ENCODE data around the gene CFAP210. TPM values are rescaled to one million over a fixed set of nuclear protein-coding genes. Genes with fewer than 3 reads are reported as not detected.

CFAP210 gene, protein sequence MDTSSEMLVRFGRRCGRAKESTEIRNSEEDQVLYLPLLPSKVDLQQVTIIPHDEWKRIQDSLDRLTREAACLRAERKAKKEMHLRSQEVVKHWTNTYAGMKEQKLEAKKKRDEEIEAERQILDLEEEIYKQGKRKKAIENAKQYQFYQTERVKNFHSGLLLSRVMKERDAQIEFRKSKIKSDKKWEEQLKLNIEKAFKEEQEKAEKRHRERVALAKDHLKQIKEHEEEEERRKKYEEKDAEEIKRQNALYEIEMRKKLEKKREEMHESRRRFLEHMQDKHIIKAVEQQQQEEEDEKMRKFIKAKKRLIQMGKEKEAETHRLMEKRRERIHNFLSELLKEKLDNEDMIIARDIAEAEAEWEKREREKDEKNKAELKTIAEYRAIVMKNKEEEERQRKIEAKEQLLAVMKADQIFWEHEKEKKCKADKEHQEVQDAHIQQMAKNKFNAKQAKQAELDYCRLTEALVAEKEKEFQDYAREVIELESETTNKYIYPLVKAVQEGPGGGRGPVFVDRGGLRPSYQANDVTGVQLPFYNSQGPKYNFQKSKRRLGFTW
- total RNA-seq = under 1 TPM in 1 of 4 donors, not detected in 3; 0.80 TPM

DNA sequence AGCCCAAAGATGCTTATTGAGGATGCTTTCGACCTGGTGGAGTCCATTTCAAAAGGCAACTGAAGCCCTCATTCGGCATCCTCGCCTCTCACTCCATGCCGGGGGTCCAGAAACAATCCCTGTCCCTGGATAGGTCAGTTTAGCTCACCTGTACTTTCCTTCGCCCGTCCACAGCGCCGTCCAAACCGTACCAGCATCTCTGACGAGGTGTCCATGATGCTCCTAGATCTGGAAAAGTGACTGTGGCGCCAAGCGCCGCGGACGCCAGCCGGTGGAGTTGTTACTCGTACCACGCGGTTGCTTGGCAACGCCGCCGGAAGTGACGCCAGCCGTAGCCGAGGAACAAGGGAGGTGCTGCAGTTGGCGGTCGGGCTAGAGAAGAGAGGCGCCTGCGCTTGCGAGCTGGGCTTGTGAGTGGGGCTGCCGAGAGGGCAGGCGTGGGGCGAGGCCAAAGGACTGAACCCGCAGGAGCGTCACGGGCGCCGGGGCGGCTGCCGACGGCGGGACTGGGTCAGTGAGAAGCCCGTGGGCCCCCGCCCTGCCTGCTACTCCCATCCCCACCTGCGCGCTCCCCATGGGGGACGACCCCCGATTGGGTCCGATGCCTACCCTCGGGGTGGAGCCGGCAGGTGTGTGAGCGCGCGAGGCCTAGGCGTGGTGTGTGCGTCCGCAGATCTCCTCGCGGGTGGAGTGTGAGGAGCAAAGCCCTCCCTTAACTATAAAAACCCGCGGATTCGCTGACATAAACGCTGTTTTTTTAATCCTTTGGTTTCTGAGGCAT, at the start of gene CFAP210, which contains the start of gene PHOSPHO2:
CFAP210 (minus strand) TSS at position 293 of the 781 bp plus-strand sequence; CDS start at position 215, 78 bp downstream.
PHOSPHO2 (plus strand) TSS at position 357 of the 781 bp plus-strand sequence. CDS start 6,503 bp downstream, outside the sequence.
- intact Hi-C loops (cut with DNase I) = loop anchor here (10.0 kb wide), 1 partner anchor 110 kb away; the partner anchor contains the start of gene PPIG

DNA sequence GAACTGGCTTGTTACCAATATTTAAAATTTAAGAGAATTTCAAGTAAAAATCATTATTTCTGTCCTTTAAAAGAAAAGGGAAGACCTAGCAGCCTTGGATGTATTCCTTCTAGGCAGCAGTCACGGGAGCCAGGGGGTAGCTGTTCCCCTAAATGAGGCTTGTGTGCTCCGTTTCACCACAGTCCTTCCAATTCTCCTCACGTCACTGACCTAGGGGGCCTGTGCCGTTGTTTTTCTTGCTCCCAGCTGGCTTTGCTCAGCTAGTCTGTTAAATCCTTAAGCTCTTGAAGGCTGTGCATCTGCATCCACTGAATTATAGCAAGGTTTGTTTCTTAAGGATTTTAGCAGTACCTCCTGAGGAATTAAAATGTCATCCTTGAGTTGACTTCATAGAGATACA, 49.3 kb upstream of the CFAP210 start:
- no peaks in the 10 kb centered on the region for H3K27me3 ChIP-seq
- no peaks in the 10 kb centered on the region for H3K9me3 ChIP-seq
- no peak for DNase-seq (ENCODE audit: extremely low spot score)
- no peak overlapping the region for H3K4me3 ChIP-seq
- intact Hi-C loops (cut with DNase I) = no loop called here
- peaks cover 0 to 23% (median 10%) of the 10 kb centered on the region in 4 donors for H3K4me1 ChIP-seq
- H3K36me3 ChIP-seq = peaks cover 8 to 43% (median 11%) of the 10 kb centered on the region in 4 donors
- TF ChIP-seq POLR2AphosphoS5 (IDR thresholded peaks at IDR 0.05) (no peak), EP300 (IDR thresholded peaks at IDR 0.05) (no peak), POLR2A (IDR thresholded peaks at IDR 0.05; ENCODE audit: low read depth) (no peak)
- TF ChIP-seq, protein P1, sequence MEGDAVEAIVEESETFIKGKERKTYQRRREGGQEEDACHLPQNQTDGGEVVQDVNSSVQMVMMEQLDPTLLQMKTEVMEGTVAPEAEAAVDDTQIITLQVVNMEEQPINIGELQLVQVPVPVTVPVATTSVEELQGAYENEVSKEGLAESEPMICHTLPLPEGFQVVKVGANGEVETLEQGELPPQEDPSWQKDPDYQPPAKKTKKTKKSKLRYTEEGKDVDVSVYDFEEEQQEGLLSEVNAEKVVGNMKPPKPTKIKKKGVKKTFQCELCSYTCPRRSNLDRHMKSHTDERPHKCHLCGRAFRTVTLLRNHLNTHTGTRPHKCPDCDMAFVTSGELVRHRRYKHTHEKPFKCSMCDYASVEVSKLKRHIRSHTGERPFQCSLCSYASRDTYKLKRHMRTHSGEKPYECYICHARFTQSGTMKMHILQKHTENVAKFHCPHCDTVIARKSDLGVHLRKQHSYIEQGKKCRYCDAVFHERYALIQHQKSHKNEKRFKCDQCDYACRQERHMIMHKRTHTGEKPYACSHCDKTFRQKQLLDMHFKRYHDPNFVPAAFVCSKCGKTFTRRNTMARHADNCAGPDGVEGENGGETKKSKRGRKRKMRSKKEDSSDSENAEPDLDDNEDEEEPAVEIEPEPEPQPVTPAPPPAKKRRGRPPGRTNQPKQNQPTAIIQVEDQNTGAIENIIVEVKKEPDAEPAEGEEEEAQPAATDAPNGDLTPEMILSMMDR (IDR thresholded peaks at IDR 0.05) = no peak
- no peak overlapping the region for H3K27ac ChIP-seq (replicated peaks in 1 of 4)
- 56% methylated on average over 4 of the region's 4 CpGs for WGBS

More for the DNA sequence above, at the start of gene CFAP210, which contains the start of gene PHOSPHO2:
- TF ChIP-seq POLR2AphosphoS5 (IDR thresholded peaks at IDR 0.05) = peak; percentile 94 to 98
- peak; percentile 23 for TF ChIP-seq POLR2A (IDR thresholded peaks at IDR 0.05; ENCODE audit: low read depth)
- TF ChIP-seq EP300 (IDR thresholded peaks at IDR 0.05) = no peak
- Histone ChIP-seq H3K9me3 (no peaks in the 10 kb centered on the region), H3K4me3 (peak within 1 kb of the TSS; percentile 68 to 91 (median 87)), H3K27me3 (no peaks in the 10 kb centered on the region), H3K27ac (replicated peaks in 1 of 4) (peak within 1 kb of the TSS; percentile 86 to 90 (median 88)), H3K4me1 (peaks cover 11 to 21% (median 18%) of the 10 kb centered on the region in 4 donors), H3K36me3 (peaks cover 0 to 7% (median under 1%) of the 10 kb centered on the region in 4 donors)
- DNase-seq (ENCODE audit: extremely low spot score) = peak; percentile 100
- 0% methylated on average over 41 of the region's 63 CpGs for WGBS

- Histone ChIP-seq H3K4me1 (peaks cover 5 to 64% (median 43%) of the 10 kb centered on the region in 4 donors), H3K27me3 (no peaks in the 10 kb centered on the region), H3K9me3 (no peaks in the 10 kb centered on the region), H3K27ac (replicated peaks in 1 of 4) (no peak overlapping the region), H3K36me3 (peaks cover 0 to 14% (median 4%) of the 10 kb centered on the region in 4 donors), H3K4me3 (no peak overlapping the region)
- 70% methylated on average over 1 of the region's 1 CpG for WGBS
- DNase-seq (ENCODE audit: extremely low spot score) = no peak
- intact Hi-C loops (cut with DNase I) = no loop called here
- no peak for TF ChIP-seq POLR2A (IDR thresholded peaks at IDR 0.05; ENCODE audit: low read depth)
- TF ChIP-seq, protein P1 (IDR thresholded peaks at IDR 0.05) = no peak
- no peak for TF ChIP-seq POLR2AphosphoS5 (IDR thresholded peaks at IDR 0.05)
These were observed 45.1 kb upstream of the CFAP210 start for GRCh38 chr2:169739351-169739750.

DNA sequence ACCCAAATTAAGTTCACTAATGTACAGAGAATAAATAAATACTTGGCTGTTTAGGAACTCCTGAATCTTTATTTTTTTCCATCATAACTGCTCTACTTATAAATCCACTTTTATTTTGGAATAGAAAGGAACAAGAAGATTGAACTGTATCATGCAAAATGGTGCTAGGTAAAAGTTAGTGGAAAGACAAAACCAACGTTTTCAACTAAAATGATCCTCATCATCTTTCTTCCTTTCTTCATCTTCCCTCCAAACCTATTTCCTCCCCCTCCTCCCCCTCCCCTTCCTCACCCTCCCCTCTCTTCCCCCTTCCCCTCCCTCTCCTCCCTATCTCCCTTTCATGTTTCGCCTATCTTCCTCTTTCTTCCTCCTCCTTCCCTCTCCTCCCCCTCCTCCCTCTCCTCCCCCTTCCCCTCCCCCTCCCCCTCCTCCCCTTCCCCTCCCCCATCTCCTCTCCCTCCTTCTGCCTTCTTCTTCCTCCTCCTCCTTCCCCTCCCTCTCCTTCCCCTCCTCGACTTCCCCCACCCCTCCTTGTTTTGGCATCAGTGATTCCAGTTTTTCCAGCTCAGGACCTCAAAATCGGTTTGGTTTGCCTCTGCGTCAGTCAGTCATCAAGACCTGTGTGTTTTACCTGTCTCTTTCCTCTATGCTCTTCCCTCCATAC, 44.5 kb upstream of the CFAP210 start:
- H3K36me3 ChIP-seq = peaks cover 0 to 11% (median 4%) of the 10 kb centered on the region in 4 donors
- peak overlapping the region in 1 of 4 donors; percentile 72 for H3K4me3 ChIP-seq
- no peaks in the 10 kb centered on the region for H3K27me3 ChIP-seq
- no peak overlapping the region for H3K27ac ChIP-seq (replicated peaks in 1 of 4)
- DNase-seq (ENCODE audit: extremely low spot score) = no peak
- intact Hi-C loops (cut with DNase I) = no loop called here
- WGBS = 44% methylated on average over 4 of the region's 5 CpGs
- TF ChIP-seq, protein P1 (IDR thresholded peaks at IDR 0.05) = no peak
- TF ChIP-seq EP300 (IDR thresholded peaks at IDR 0.05) = no peak
- no peak for TF ChIP-seq POLR2A (IDR thresholded peaks at IDR 0.05; ENCODE audit: low read depth)
- no peak for TF ChIP-seq POLR2AphosphoS5 (IDR thresholded peaks at IDR 0.05)
- H3K4me1 ChIP-seq = peaks cover 5 to 65% (median 43%) of the 10 kb centered on the region in 4 donors
- H3K9me3 ChIP-seq = no peaks in the 10 kb centered on the region

All from esophagus muscularis mucosa (tissue), 4 donors.